GM12891 (cell line): ENCODE data around the gene PALM3.
"Not testable (repeated sequence)": the region's sequence is repeated elsewhere in the genome, so short reads cannot be mapped to it uniquely, and the experiment has no call there.

Experiments
- PAX5 ChIP-seq: IDR thresholded peaks from 2 replicates; pipeline ENCODE4 v1.6.1; 2011; ENCODE audit warnings: low read length, moderate library complexity, mild to moderate bottlenecking; ENCODE audit not compliant: insufficient read depth, severe bottlenecking
- POLR2A ChIP-seq: IDR thresholded peaks from 2 replicates; pipeline ENCODE4 v1.6.1; 2011; ENCODE audit warnings: low read depth, low read length, control low read depth
- POLR2AphosphoS5 ChIP-seq: IDR thresholded peaks from 2 replicates; pipeline ENCODE4 v1.6.1; 2011; ENCODE audit warnings: low read depth, low read length, control low read depth
- TAF1 ChIP-seq: IDR thresholded peaks from 2 replicates; pipeline ENCODE4 v1.6.1; 2011; ENCODE audit warnings: low read depth, low read length, control low read depth

DNA sequence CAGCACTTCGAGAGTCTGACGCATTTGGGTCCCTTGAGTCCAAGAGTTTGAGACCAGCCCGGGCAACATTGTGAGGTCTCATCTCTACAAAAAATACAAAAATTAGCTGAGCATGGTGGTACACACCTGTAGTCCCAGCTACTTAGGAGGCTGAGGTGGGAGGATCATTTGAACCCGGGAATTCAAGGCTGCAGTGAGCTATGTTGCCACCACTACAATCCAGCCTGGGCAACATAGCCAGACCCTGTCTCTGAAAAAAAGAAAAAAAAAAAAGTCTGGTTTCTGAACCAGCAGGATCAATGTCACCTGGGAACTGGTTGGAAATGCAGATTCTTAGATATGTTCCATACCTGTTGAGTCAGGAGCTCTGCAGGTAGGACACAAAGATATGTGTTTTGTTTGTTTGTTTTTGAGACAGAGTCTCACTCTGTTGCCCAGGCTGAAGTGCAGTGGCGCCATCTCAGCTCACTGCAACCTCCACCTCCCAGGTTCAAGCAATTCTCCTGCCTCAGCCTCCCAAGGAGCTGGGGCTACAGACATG lies 35.2 kb downstream of the PALM3 start:
- TF ChIP-seq POLR2A, POLR2AphosphoS5, PAX5, TAF1: not testable (repeated sequence)
